MM.1S (cell line): ENCODE data around the gene WNK1.

Experiments
- DNase-seq: peaks from one replicate; pipeline ENCODE4 v3.0.0-alpha.2; 2015
- H2AFZ ChIP-seq: fragments of 300-600 bp; sonication (generic); 2 replicates; pipeline ENCODE4 v1.6.0; 2016; ENCODE audit warnings: antibody characterized with exemption, low read length
- H3F3A ChIP-seq: fragments of 300-600 bp; sonication (generic); 2 replicates; pipeline ENCODE4 v1.6.1; 2016; ENCODE audit warnings: mild to moderate bottlenecking, antibody characterized with exemption, low read length, moderate library complexity, mixed read lengths; ENCODE audit not compliant: insufficient read depth
- H3K27ac ChIP-seq: fragments of 300-600 bp; sonication (generic); 2 replicates; pipeline ENCODE4 v1.5.1; 2016; ENCODE audit warnings: mild to moderate bottlenecking, low read length
- H3K27me3 ChIP-seq: fragments of 300-600 bp; sonication (generic); replicated peaks from 2 replicates; pipeline ENCODE4 v1.6.0; 2016; ENCODE audit warnings: low read length; ENCODE audit not compliant: insufficient read depth
- H3K36me3 ChIP-seq: fragments of 300-600 bp; sonication (generic); replicated peaks from 2 replicates; pipeline ENCODE4 v1.6.1; 2016; ENCODE audit warnings: mild to moderate bottlenecking, low read length, mixed read lengths; ENCODE audit not compliant: insufficient read depth
- H3K4me1 ChIP-seq: fragments of 300-600 bp; sonication (generic); 2 replicates; pipeline ENCODE4 v1.6.1; 2016; ENCODE audit warnings: low read length, mixed read lengths
- H3K4me2 ChIP-seq: fragments of 300-600 bp; sonication (generic); 2 replicates; pipeline ENCODE4 v1.6.0; 2016; ENCODE audit warnings: low read depth, low read length
- H3K4me3 ChIP-seq: fragments of 300-600 bp; sonication (generic); 2 replicates; pipeline ENCODE4 v1.5.1; 2016; ENCODE audit warnings: low read length, mixed read lengths
- H3K79me2 ChIP-seq: fragments of 300-600 bp; sonication (generic); 2 replicates; pipeline ENCODE4 v1.6.1; 2016; ENCODE audit warnings: mixed run types, low read length, mixed read lengths
- H3K9ac ChIP-seq: fragments of 300-600 bp; sonication (generic); 2 replicates; pipeline ENCODE4 v1.6.1; 2016; ENCODE audit warnings: low read length, mixed read lengths
- H3K9me2 ChIP-seq: fragments of 300-600 bp; sonication (generic); replicated peaks from 2 replicates; pipeline ENCODE4 v1.6.1; 2016; ENCODE audit warnings: mild to moderate bottlenecking, low read length, mixed read lengths; ENCODE audit not compliant: insufficient read depth
- H3K9me3 ChIP-seq: fragments of 300-600 bp; sonication (generic); replicated peaks from 2 replicates; pipeline ENCODE4 v1.6.1; 2016; ENCODE audit warnings: mild to moderate bottlenecking, low read length, mixed read lengths; ENCODE audit not compliant: insufficient read depth
- H4K20me1 ChIP-seq: fragments of 300-600 bp; sonication (generic); 2 replicates; pipeline ENCODE4 v1.6.1; 2016; ENCODE audit warnings: mild to moderate bottlenecking, low read length, moderate library complexity, mixed read lengths; ENCODE audit not compliant: insufficient read depth
- EZH2 ChIP-seq: fragments of 300-600 bp; sonication (generic); optimal IDR thresholded peaks from 2 replicates; pipeline ENCODE3; 2017; ENCODE audit warnings: low read depth, mild to moderate bottlenecking, antibody characterized with exemption, low read length, mixed read lengths
- EZH2phosphoT487 ChIP-seq: fragments of 300-600 bp; sonication (generic); IDR thresholded peaks from 2 replicates; pipeline ENCODE4 v1.6.1; 2018; ENCODE audit warnings: antibody characterized with exemption, low read length
- TF ChIP-seq, protein P1 (sequence below): fragments of 300-600 bp; sonication (generic); IDR thresholded peaks from 2 replicates; pipeline ENCODE4 v1.5.1; 2016; ENCODE audit warnings: antibody characterized with exemption, low read length, mixed read lengths

Gene WNK1

DNA sequence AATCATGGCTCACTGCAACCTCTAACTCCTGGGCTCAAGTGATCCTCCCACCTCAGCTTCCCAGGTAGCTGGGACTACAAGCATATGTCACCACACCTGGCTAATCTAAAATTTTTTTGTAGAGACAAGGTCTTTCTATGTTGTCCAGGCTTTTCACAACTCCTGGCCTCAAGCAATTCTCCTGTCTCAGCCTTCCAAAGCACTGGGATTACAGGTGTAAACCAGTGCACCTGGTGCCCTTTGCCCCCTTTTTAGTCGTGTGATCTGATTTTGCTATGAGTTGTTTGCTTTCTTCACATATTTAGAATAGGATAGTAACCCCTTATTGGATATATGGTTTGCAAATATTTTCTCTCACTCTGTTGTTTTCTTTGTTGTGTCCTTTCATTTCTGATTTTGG lies 198.8 kb downstream of the WNK1 start:
- no peak overlapping the region for H3K9ac ChIP-seq
- H3K9me2 ChIP-seq, result no peaks in the 10 kb centered on the region
- H3K4me1 ChIP-seq, result no peaks in the 10 kb centered on the region
- H3F3A ChIP-seq, result peaks cover 11% of the 10 kb centered on the region
- no peaks in the 10 kb centered on the region for H3K36me3 ChIP-seq
- H4K20me1 ChIP-seq, result no peaks in the 10 kb centered on the region
- H3K27me3 ChIP-seq, result no peaks in the 10 kb centered on the region
- no peak overlapping the region for H3K4me3 ChIP-seq
- no peak for DNase-seq
- H2AFZ ChIP-seq, result no peak overlapping the region
- H3K4me2 ChIP-seq, result no peak overlapping the region
- TF ChIP-seq EZH2, result no peak
- TF ChIP-seq, protein P1, sequence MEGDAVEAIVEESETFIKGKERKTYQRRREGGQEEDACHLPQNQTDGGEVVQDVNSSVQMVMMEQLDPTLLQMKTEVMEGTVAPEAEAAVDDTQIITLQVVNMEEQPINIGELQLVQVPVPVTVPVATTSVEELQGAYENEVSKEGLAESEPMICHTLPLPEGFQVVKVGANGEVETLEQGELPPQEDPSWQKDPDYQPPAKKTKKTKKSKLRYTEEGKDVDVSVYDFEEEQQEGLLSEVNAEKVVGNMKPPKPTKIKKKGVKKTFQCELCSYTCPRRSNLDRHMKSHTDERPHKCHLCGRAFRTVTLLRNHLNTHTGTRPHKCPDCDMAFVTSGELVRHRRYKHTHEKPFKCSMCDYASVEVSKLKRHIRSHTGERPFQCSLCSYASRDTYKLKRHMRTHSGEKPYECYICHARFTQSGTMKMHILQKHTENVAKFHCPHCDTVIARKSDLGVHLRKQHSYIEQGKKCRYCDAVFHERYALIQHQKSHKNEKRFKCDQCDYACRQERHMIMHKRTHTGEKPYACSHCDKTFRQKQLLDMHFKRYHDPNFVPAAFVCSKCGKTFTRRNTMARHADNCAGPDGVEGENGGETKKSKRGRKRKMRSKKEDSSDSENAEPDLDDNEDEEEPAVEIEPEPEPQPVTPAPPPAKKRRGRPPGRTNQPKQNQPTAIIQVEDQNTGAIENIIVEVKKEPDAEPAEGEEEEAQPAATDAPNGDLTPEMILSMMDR, result no peak
- TF ChIP-seq EZH2phosphoT487, result no peak
- no peaks in the 10 kb centered on the region for H3K9me3 ChIP-seq
- peaks cover 25% of the 10 kb centered on the region for H3K79me2 ChIP-seq
- no peak overlapping the region for H3K27ac ChIP-seq

DNA sequence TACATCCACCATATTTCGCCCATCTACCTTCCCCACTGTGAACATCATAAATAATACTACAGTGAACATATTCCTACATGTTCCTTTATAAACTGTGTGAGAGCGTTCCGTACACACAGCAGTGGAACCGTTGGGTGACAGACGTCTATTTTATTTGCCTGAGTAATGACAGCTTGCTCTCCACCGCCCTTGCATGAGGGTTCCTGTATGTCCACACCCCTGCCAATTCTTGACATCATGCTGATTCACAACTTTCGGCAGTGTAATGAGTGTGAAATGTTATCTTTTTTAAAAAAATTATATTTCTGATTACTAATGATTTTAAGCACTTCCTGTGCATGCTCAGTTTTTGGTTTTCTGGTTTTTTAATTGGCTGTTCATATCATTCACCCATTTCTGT lies 201.4 kb downstream of the WNK1 start:
- no peaks in the 10 kb centered on the region for H3K36me3 ChIP-seq
- H3K9ac ChIP-seq, result no peak overlapping the region
- no peaks in the 10 kb centered on the region for H4K20me1 ChIP-seq
- no peak for DNase-seq
- peaks cover 2% of the 10 kb centered on the region for H3K79me2 ChIP-seq
- H3K4me3 ChIP-seq, result no peak overlapping the region
- peaks cover 7% of the 10 kb centered on the region for H3F3A ChIP-seq
- H3K27ac ChIP-seq, result no peak overlapping the region
- H2AFZ ChIP-seq, result no peak overlapping the region
- no peaks in the 10 kb centered on the region for H3K9me2 ChIP-seq
- TF ChIP-seq EZH2phosphoT487 (no peak), EZH2 (no peak)
- TF ChIP-seq, protein P1, result no peak
- no peaks in the 10 kb centered on the region for H3K27me3 ChIP-seq
- no peaks in the 10 kb centered on the region for H3K9me3 ChIP-seq
- H3K4me1 ChIP-seq, result no peaks in the 10 kb centered on the region
- no peak overlapping the region for H3K4me2 ChIP-seq

DNA sequence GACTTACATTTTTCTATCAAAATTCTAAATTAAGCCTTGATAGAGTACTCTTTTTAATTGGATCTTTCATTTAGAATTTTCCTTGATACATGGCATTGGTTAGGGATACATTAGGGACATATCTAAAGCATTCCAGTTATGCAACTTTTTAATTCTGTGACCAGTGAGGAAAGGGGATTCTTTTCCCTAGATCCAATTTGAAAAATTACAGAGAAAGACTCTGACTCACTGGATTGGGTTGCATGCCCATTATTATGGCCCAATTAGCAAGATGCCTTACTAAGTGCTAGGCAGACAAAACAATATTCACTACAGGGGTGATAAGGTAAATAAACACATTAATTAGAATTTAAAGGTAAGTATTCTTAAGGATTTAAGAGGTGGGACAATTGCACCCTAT lies 202.4 kb downstream of the WNK1 start:
- Histone ChIP-seq H4K20me1 (no peaks in the 10 kb centered on the region), H3K36me3 (no peaks in the 10 kb centered on the region), H3K27me3 (no peaks in the 10 kb centered on the region), H3K27ac (no peak overlapping the region), H3K9ac (no peak overlapping the region), H3F3A (no peaks in the 10 kb centered on the region), H2AFZ (no peak overlapping the region), H3K79me2 (no peaks in the 10 kb centered on the region), H3K4me3 (no peak overlapping the region), H3K9me3 (no peaks in the 10 kb centered on the region), H3K4me1 (no peaks in the 10 kb centered on the region), H3K9me2 (no peaks in the 10 kb centered on the region), H3K4me2 (no peak overlapping the region)
- no peak for DNase-seq
- TF ChIP-seq, protein P1, result no peak
- TF ChIP-seq EZH2phosphoT487 (no peak), EZH2 (no peak)

DNA sequence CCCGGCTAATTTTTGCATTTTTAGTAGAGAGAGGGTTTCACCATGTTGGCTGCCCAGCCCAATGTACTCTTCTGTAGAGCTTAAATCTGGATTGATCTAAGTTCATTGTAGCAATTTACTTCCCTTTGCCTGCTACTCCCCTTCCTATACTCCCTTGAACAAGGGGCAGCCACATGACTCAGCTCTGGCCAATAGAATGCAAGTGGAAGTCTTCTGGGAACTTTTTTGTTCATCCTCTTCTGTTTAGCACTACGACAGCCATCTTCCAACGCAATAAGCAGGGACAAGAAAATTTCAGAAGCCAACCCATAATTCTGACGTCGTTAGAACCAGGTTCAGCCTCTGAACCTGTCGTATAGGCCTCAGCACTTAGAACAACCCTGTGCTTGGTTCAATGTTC lies 203.6 kb downstream of the WNK1 start:
- Histone ChIP-seq H3K9me3 (no peaks in the 10 kb centered on the region), H3F3A (no peaks in the 10 kb centered on the region), H3K4me3 (no peak overlapping the region), H3K4me2 (no peak overlapping the region), H2AFZ (no peak overlapping the region), H3K4me1 (no peaks in the 10 kb centered on the region), H3K36me3 (no peaks in the 10 kb centered on the region), H3K27me3 (no peaks in the 10 kb centered on the region), H3K27ac (no peak overlapping the region), H4K20me1 (no peaks in the 10 kb centered on the region), H3K9ac (no peak overlapping the region), H3K79me2 (no peaks in the 10 kb centered on the region), H3K9me2 (no peaks in the 10 kb centered on the region)
- no peak for DNase-seq
- TF ChIP-seq, protein P1, result no peak
- TF ChIP-seq EZH2 (no peak), EZH2phosphoT487 (no peak)
